HepG2 (cell line): ENCODE data around the gene C11orf91. TPM values are rescaled to one million over a fixed set of nuclear protein-coding genes. Genes with fewer than 3 reads are reported as not detected.

ENCODE experiments used
- ATAC-seq: fragments of 200-7000 bp; cut with Tn5 transposase; 3 replicates; pipeline ENCODE4 v1.9.1; 2020; ENCODE audit warnings: mild to moderate bottlenecking, moderate library complexity
- BruUV-seq: library from RNA; stranded (reverse); fragments of 400-500 nt; replicated peaks from 2 replicates; lab custom pipeline; 2021; lab: Mats Ljungman, UMichigan
- CTCF ChIA-PET: fragments of 300-600 bp; formaldehyde crosslinking; extraction: SDS; loops from one replicate; lab custom pipeline; 2021; ENCODE audit warnings: low total read pairs, inconsistent platforms, low intra/inter-chr PET ratio; lab: Yijun Ruan, JAX
- POLR2A ChIA-PET: fragments of 350-600 bp; sonication (Branson Sonifier 250); formaldehyde crosslinking; loops from one replicate; lab custom pipeline; 2020; ENCODE audit warnings: antibody characterized with exemption, inconsistent platforms; lab: Yijun Ruan, JAX
- DNase-seq: peaks from one replicate; pipeline ENCODE4 v3.0.0-alpha.2; 2015; ENCODE audit warnings: low spot score
- FAIRE-seq: peaks from 3 replicates; lab custom pipeline; 2011; peaks lifted over from hg19 to GRCh38; lab: Jason Lieb, UNC
- H2AFZ ChIP-seq: one replicate; pipeline ENCODE4 v1.6.1; 2011; ENCODE audit warnings: low read length, inconsistent platforms
- H3K27ac ChIP-seq: fragments of 300-600 bp; 3 replicates; pipeline ENCODE4 v1.8.0; 2011; ENCODE audit warnings: mixed run types, mild to moderate bottlenecking, mixed read lengths, low read length, inconsistent platforms; ENCODE audit not compliant: insufficient read depth; ENCODE audit errors: extremely low read length
- H3K27me3 ChIP-seq, 2 experiments: fragments of 200-600 bp in 1 of 2; 2 replicates in 1 of 2; 3 replicates in 1 of 2; pipeline versions ENCODE4 v1.6.0 to v1.8.0; 2011; ENCODE audit warnings: low read length in 2 of 2, mild to moderate bottlenecking in 2 of 2, moderate library complexity in 2 of 2, inconsistent platforms in 1 of 2; ENCODE audit not compliant: insufficient read depth in 2 of 2, control insufficient read depth in 1 of 2
- H3K36me3 ChIP-seq, 2 experiments: fragments of 200-600 bp in 1 of 2; replicated peaks in 1 of 2; 2 replicates in 1 of 2; 3 replicates in 1 of 2; pipeline versions ENCODE4 v1.5.1 to v1.8.0; 2011; ENCODE audit warnings: low read length in 2 of 2, inconsistent platforms in 1 of 2; ENCODE audit not compliant: insufficient read depth in 2 of 2, control insufficient read depth in 1 of 2
- H3K4me1 ChIP-seq: 2 replicates; pipeline ENCODE4 v1.5.1; 2012; ENCODE audit warnings: low read length, inconsistent platforms; ENCODE audit not compliant: insufficient read depth
- H3K4me2 ChIP-seq: 2 replicates; pipeline ENCODE4 v1.6.0; 2011; ENCODE audit warnings: low read depth, low read length, inconsistent platforms
- H3K4me3 ChIP-seq, 3 experiments: fragments of 200-600 bp in 1 of 3; sonication (generic), shearing (Covaris generic) in 1 of 3; replicated peaks in 1 of 3; 2 replicates each; pipeline ENCODE4 v1.5.1; 2011 to 2016; ENCODE audit warnings: low read length in 3 of 3, inconsistent platforms in 2 of 3, low read depth in 2 of 3, mild to moderate bottlenecking in 2 of 3, control low read depth in 1 of 3, mixed read lengths in 1 of 3; ENCODE audit not compliant: insufficient read depth in 1 of 3
- H3K79me2 ChIP-seq: one replicate; pipeline ENCODE4 v1.6.1; 2011; ENCODE audit warnings: low read length, inconsistent platforms; ENCODE audit not compliant: insufficient read depth
- H3K9ac ChIP-seq: 2 replicates; pipeline ENCODE4 v1.6.0; 2011; ENCODE audit warnings: mild to moderate bottlenecking, low read depth, low read length, inconsistent platforms; ENCODE audit not compliant: insufficient read depth
- H3K9me3 ChIP-seq: 2 replicates; pipeline ENCODE4 v1.5.1; 2012; ENCODE audit warnings: mild to moderate bottlenecking, low read length
- H4K20me1 ChIP-seq: 2 replicates; pipeline ENCODE4 v1.6.0; 2011; ENCODE audit warnings: inconsistent platforms, mild to moderate bottlenecking, low read length, moderate library complexity; ENCODE audit not compliant: insufficient read depth
- MAFF ChIP-seq: IDR thresholded peaks from 2 replicates; pipeline ENCODE4 v1.6.1; 2011; ENCODE audit warnings: low read depth, low read length, improper control_type of control experiment
- MAFK ChIP-seq, 2 experiments: IDR thresholded peaks in 1 of 2; conservative IDR thresholded peaks in 1 of 2; 2 replicates each; pipeline ENCODE4 v1.6.1; 2011; ENCODE audit warnings: improper control_type of control experiment in 2 of 2, low read length in 2 of 2
- MYC ChIP-seq: sonication (generic); formaldehyde crosslinking; IDR thresholded peaks from 2 replicates; pipeline ENCODE4 v1.9.0; 2021; ENCODE audit warnings: missing genetic modification reagents, borderline replicate concordance
- STAT6 ChIP-seq: sonication (generic); formaldehyde crosslinking; IDR thresholded peaks from 2 replicates; pipeline ENCODE4 v1.4.0; 2020; ENCODE audit warnings: missing genetic modification reagents, mild to moderate bottlenecking, borderline replicate concordance
- ZBTB7B ChIP-seq: sonication (generic); formaldehyde crosslinking; IDR thresholded peaks from 2 replicates; pipeline ENCODE4 v1.4.0; 2020; ENCODE audit warnings: missing genetic modification reagents
- ZIK1 ChIP-seq: sonication (generic); formaldehyde crosslinking; IDR thresholded peaks from 2 replicates; pipeline ENCODE4 v1.5.0; 2020; ENCODE audit warnings: mild to moderate bottlenecking, low read depth, missing genetic modification reagents, borderline replicate concordance
- ZNF331 ChIP-seq: sonication (generic); formaldehyde crosslinking; IDR thresholded peaks from 2 replicates; pipeline ENCODE4 v1.4.0; 2020; ENCODE audit warnings: missing genetic modification reagents
- ZNF710 ChIP-seq: sonication (generic); formaldehyde crosslinking; IDR thresholded peaks from 2 replicates; pipeline ENCODE4 v1.5.0; 2020; ENCODE audit warnings: mild to moderate bottlenecking, missing genetic modification reagents, borderline replicate concordance
- ZNF879 ChIP-seq: sonication (generic); formaldehyde crosslinking; IDR thresholded peaks from 2 replicates; pipeline ENCODE4 v1.8.1; 2023; ENCODE audit warnings: missing genetic modification reagents
- WGBS: methylation state at CpG from one replicate; pipeline ENCODE4 v1.1.6; 2017; ENCODE audit warnings: low lambda C conversion rate; 5-methylcytosine and 5-hydroxymethylcytosine counted together
- in situ Hi-C: cut with HindIII; loops from 2 replicates; pipeline ENCODE4 v1.10.0; 2017; ENCODE audit warnings: low pct_unique_long_range_greater_than_20kb; ENCODE audit not compliant: extremely low pct_ligation_motif_present
- intact Hi-C: fragments of 100-400 bp; cut with micrococcal nuclease; formaldehyde crosslinking; loops from one replicate; pipeline ENCODE4 v1.10.0; 2022; ENCODE audit not compliant: unreplicated experiment
- polyA plus RNA-seq, 8 experiments: library from polyadenylated mRNA; depleted of rRNA in 3 of 8; stranded (reverse) in 7 of 8; unstranded in 1 of 8; fragments of >200 nt; fragmentation: Illumina TruSeq in 4 of 8; extraction: Trizol in 4 of 8; gene quantifications; 2 replicates each; pipeline versions ENCODE4 v1.2.1 to v1.2.3, GENCODE V29; 2011 to 2016; ENCODE audit warnings: low read depth in 4 of 8, missing spikeins in 1 of 8, mixed read lengths in 1 of 8; ENCODE audit not compliant: insufficient read depth in 1 of 8
- total RNA-seq, 5 experiments: library from RNA; depleted of rRNA; stranded (reverse); fragments of >200 nt; fragmentation: Illumina TruSeq; extraction: Trizol; gene quantifications; 2 replicates each; pipeline ENCODE4 v1.2.3, GENCODE V29; 2016; ENCODE audit warnings: low read depth in 1 of 5

Gene C11orf91
- total and polyA plus RNA-seq, 2 of the 13 experiments (the other 11 are each of a cell fraction or from before 2014, with no cell fraction given): 0.35 TPM; not detected in 1

GRCh38 chr11:33741806-33742205 is 41.2 kb upstream of the C11orf91 start:
- Histone ChIP-seq H3K79me2 (no peaks in the 10 kb centered on the region), H3K9ac (no peak overlapping the region), H3K4me1 (peaks cover 32% of the 10 kb centered on the region), H3K27me3 (no peaks in the 10 kb centered on the region), H4K20me1 (no peaks in the 10 kb centered on the region), H3K36me3 (peaks cover 0 to 3% of the 10 kb centered on the region in 2 experiments; a peak in 1 of 5 replicates), H3K4me2 (no peak overlapping the region), H3K9me3 (no peaks in the 10 kb centered on the region), H3K4me3 (no peak overlapping the region), H3K27ac (no peak overlapping the region), H2AFZ (no peak overlapping the region)
- in situ Hi-C loops (no loop called here), intact Hi-C loops (loop anchor here (1.0 kb wide), 2 partner anchors 26 to 199 kb away; no protein-coding TSS in a partner anchor)
- TF ChIP-seq MYC (CRISPR knock-in tag) (no peak), ZNF879 (CRISPR knock-in tag) (no peak), STAT6 (no peak), ZNF710 (CRISPR knock-in tag) (no peak), ZIK1 (CRISPR knock-in tag) (no peak), MAFK (conservative IDR thresholded peaks at IDR 0.05 in 1 of 2, IDR thresholded peaks at IDR 0.05 in 1 of 2; ENCODE audit: low read length in 2 of 2) (peak; percentile 69 to 78), MAFF (peak; percentile 53), ZBTB7B (CRISPR knock-in tag) (no peak), ZNF331 (CRISPR knock-in tag) (no peak)
- ATAC-seq (no peak), DNase-seq (no peak), FAIRE-seq (no peak)
- BruUV-seq: no TSS peak
- 95% methylated on average over 7 of the region's 7 CpGs for WGBS
- POLR2A ChIA-PET: interaction anchor here (1.1 to 1.2 kb wide), 2 partner anchors 40 to 42 kb away, joined by 4 read pairs; no protein-coding TSS in a partner anchor
- CTCF ChIA-PET: interaction anchor here (1.2 to 1.4 kb wide), 3 partner anchors 26 to 380 kb away, joined by 3 to 5 read pairs (median 4); no protein-coding TSS in a partner anchor
